ENCODE data around the gene RAB6B.

Gene RAB6B

DNA sequence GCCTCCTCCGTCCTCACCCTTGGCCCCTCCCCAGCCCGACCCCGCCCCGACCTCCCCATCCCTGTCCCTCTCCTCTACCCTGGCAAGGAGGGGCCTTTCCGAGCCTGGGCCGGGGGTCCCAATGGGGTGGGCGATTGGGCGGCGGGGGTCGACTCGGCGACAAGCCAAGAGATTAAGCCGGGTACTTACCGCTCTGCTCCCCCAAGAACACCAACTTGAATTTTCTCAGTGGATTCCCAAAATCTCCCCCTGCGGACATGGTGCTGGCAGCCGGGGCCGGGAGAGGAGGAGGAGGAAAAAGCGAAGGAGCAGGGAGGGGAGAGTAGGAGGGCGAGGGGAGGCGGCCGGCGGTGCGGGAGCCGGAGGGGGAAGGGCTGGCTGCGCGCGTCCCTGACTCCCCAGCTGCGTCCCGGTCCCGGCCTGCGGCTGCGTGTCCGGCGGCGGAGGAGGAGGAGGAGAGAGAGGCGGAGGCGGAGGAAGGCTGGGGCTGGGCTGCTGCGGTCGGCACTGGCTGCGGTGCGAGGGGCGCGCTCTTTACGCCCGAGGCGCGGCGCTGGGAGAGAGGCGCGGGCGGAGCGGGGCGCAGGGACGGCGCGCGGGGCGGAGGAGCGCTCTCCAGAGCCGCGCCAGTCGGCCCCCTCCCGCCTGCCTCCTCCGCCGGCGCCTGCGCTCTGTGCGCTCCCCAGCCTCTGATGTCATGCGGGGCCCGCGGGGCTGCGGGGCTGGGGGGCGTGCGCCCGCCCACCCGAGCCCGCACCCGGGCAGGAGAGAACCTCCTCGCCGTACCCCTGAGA, at the start of gene RAB6B:
TSS of gene RAB6B (minus strand) at position 675 of the 794 bp plus-strand sequence. CDS start at position 259, 416 bp downstream.
- peak; percentile 20 to 58 for DNase-seq

DNA sequence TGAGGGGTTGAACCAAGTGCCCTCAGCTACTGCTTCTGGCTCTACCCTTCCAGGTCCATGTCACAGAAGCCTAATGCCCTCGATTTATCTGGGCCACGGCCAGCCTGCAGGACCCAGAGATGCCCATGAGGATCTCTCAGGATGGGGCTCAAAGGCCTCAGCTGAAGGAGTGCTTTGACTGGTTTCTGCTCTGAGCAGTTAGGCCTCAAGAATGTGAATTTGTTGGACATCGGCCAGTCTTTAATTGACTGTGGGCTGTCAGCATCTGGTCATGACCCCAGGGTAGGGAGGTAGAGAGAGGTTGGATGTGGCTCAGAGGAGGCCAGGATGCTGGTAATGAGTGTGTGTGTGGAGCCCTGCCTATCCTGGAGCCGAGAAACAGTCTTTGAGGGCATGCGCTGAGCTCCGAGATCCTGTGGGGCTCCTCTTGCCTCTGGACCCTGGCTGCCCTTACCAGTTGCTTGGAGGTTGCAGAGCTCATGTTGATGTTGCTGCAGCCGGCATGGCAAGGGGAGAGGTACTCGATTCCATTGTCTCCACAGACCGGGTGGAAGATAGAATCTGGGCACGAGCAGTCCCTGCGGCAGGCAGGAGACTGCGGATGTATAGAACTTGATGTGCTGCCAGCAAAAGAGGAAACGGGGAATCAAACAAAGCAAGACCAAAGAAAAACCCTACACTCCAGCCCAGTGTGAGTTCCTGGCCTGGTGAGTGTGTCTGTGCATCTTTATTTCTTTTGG, 49.1 kb upstream of the RAB6B start:
- no peak for DNase-seq

DNA sequence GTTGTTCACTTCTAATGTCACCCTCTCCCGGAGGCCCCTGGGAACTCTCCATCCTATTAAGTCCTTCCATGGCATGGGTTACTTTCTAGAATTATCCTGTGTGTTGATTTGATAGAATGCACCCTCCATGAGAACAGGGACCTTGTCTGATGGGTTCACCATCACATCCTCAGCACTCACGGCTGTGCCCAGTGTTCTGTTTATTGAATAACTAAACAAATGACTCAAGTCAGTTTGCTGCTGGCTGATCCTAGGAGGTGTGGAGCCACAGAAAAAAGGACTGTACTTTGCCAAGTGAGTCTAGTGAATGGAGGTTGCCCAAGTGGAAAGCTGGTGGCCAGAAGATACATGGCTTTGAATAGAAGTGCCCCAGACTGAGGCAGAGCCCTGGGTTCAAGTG, 48.5 kb upstream of the RAB6B start:
- DNase-seq, result no peak

DNA sequence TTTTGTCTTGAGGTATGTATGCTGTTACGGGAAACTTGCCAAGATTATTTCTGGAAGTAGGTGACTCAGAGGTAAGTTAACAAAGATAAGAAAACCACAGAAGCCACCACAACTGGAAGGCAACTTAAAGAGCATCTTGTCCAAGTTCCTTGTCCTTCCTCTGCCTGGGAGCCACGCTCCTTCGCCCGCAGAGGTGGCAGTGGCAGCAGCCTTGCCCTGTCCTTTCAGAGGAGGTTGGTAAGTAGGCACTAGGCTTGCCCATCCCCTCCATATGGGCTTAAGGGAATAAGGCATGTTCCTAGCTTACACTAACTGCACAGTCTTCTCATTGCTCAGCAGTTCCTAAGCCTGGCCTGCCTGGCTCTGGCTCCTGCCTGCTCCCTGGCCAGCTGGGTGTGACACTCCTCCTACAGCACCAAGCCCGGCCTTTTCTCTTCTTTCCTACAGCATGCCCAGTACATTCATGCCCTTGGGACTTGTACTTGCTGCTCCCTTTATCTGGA, 48.0 kb upstream of the RAB6B start:
- DNase-seq, result no peak

DNA sequence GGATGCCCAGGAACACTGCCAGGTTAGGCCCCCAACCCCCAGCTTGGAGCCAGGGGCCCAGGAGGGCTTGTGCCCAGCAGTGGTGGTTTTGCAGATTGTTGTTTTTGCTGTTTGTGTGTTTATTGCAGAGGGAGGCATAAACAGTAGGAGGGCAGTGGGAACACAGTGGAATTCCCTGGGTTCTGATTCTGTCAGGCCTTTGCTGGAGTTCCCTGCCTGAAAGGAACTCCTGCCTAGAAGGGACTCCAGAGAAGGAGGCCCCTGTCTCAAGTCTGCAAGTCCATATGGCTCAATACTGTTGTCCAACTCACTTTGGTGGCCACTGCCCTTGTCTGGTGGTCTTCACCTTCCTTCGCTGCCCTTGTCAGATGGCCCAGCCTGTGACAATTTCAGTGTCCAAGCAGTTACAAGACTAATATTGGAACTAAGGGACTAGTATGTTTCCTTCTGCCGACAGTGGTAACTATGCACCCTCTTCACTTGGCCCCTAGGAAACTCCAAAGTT, 47.4 kb upstream of the RAB6B start:
- DNase-seq, result no peak

DNA sequence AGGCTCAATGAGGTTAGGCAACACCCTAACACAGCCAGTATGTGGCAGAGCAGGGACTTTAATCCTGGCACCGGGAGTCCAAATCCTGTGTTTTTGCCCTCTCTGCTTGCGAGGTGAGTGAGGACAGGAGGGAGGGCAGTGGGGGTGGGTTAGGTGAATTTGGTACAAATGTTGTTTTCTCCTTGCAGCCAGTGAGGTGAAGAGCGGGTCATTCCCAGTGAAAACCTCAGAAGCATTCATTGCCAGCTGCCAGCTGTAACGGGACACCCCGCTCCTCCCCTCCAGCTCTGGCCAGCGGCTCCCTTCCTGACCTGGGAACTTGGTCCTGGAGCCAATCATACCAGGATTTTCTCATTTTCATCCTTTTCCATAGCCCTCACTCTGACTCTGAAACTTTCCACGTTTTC, 45.7 kb upstream of the RAB6B start:
- DNase-seq, result no peak

DNA sequence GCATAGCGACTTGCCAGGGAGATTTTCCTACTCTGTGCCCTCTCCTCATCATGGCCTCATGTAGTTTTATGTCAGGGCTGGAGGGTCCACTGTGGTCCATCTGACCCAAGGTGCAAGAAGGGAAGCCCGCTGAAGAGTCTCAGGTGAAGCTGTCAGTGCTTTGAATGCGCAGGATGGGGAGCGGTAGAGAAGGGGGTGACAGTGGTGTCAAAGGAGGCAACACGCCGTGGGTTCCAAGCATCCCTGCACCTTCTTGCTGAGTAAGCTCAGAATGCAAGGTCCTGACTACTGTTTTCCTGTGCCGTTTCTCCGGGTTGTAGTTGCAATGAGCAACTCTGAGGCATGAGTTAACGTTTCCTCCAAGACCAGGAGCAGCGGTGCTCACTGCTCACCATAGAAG, 44.9 kb upstream of the RAB6B start:
- DNase-seq, result no peak

DNA sequence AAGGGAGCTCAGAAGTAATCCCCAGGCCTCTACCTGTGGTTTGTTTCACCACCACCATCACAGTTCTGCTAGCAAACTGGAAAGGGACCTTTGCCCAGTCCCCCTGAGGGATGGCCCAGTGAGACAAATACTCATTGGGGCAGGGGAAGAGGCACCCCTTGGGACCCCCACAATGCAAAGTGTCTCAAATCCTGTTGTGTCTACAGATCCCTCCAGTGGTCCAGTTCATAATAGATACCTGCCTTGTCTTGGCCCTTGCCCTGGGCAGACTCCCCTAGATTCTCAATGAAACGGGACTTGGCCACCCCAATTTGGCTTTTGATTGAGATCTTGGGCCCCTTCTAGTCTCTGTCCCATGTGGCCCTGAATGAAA, 43.8 kb upstream of the RAB6B start:
- no peak for DNase-seq

DNA sequence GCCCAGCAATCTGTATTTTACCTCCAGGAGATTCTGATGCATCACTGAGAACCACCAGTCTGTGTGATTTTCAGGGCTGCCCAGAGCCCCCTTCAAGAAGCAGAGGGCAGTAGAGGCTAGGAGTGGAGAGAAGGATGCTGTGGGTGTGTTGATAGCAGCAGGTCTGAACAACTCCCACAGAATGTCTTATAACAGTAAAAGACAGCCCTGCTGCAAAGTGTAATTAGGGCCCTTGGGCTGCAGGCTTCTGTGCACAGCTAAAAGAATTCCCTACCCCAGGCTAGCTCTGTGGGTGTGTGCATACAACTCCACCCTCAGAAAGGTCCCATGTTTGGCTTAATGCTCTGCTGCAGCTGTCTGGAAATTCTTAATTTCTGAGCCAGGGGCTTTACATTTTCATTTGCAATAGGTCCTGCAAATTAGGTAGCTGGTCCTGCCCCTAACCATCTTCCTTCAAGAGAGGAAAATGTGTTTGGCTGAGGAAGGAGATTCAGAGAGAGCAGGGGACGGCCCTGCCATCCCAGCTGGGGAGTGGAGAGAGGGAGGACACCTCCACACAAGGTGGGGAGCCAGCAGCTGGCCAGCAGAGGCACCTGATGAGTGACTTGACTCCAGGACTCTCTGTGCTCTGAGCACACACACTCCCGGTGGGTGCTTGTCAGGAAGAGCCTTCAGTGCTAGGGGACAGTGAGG, 43.2 kb upstream of the RAB6B start:
- no peak for DNase-seq

DNA sequence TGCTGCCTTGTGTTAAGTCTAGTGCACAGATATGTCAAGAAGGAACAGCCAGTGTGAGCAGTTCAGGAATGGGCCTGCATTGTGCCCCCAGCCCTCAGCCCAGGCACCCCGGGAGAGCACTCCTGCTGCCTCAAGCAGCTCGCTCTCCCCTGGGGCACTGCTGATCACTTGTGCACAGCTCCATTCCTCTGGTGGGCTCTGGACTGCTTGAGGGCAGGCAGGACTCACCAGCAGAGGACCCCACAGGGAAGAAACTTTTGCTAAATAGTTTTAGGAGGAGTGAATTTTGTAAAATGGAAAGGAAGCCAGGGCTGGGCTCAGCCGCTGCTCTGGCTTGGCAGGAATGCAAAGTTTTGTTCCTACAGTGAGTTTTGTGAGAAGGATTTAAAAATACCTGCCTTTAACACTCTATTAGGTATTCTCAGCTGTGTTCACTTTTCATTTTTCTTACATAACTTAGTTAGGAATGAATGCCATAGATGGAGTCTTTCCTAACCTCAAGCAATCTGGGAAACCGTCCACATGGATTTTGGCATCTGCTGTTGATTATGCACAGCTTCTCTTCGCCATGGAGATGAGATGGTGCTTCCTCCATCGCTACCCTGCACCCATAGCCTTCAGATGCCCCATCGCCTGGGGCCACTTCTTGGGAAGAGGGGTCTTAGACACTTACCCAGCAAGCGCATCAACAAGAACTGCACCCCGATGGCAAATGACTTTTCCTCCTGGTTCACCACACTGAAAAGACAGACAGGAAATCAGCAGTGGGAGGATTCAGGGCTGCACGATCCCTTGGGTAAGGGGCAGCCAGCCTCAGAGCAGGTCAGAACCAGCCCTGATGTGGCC, 42.3 kb upstream of the RAB6B start:
- DNase-seq, result no peak

DNA sequence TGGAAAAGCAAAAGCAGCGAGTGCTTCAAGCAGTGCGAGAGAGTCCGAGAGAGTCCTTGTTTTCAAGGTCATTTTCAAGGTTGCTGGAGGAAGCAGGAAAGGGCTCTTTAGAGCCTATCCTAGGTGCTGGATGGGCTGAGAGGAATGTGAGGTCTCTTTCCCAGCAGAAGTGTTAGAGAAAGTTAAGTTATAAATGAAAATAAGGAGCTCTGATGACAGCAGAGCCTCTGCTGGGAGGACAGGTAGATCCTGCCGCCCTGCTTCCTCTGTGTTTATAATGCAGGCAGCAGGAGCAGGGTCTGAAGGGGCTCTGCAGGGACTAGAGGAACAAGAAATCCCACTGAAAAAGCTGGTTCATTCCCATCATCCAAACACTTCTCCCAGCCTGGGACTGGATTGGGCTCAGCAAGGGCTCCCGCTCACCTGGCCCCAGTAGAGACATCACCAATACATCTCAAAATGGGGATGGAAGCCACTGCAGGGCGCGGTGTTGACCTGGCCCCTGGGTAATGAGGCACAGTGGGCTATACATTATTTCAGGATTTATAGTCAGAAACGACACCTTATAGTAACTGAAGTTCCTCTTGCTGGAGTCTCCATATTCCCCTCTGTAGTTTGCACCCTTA, 41.5 kb upstream of the RAB6B start:
- no peak for DNase-seq

DNA sequence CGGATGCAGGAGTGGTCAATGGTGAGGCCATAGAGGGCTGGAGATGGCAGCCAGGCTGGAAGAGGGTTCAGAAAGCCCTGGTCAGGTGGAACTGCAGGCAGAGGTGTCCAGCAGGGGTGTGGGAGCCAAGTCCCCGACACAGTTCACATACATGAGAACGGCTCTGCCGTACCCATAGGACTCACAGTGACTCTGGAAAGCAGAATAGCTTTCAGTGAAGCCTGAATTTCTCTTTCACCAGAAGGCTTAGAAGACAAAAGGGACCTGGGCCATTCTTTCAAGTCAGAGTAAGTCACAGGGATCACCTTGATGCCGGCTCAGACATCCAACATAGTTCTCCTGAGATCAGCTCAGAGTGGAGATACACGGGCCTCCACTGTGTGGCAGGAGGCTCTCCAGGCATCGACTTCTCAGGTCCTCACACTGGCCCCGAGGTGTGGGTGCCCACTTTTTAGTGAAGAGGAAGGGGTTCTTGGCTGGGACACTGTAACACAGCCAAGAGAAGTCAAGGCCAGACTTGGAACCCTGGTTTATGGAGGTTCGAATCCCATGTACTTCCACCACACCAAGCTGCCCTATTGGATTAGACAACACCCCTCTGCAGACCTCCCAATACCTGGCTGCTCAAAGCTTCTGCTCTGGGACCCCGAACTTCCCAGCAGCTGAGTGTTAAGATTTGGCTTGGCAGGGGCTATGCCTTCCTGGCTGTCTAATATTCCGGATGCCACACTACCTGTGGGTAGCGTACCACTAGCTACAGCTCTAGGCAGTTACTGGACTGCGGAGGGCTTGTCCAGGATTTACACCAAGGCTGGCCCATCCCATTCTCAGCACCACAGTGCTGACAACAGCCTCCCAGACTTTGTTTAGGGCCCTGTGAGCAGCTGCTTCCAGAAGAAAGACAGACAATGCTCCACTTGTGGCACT, 40.4 kb upstream of the RAB6B start:
- DNase-seq, result no peak

DNA sequence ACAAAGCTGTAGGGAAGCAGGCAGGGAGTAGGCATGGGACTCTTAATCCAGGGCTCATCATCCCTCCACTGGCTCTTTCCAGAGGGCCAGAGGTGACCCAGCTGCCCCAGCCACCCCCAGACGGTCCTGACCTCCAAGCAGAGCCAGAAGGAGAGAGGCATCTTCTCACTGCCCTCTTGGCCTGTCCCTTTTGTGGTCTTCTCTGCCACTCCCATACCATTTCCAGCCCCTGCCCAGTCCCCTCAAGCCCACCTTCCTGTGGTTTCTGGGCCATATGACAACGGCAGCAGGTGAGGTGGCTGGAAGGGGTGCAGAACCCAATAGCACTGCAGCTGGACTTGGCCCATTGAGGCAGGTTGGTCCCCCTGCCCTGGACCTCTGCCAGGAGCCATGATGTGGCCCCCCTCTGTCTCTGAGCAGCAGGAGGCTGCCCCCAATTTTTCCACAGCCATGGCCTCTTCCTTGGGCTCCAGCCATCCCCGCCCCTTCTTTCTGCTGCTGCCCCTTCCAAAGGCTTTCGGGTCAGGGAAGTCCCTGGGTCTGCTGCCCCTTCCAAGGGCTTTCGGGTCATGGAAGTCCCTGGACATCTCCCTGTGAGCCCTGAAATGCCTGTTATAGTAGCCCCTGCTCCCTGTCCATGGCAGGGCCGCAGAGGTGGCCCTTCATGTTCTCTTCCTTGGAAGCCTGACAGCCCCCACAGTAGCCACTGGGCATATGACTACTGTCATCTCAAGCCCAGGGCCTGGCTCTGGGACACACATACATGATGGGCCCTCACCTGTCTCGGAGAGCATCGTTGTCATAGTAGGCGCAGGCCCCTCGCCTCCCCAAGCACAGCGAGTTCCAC, 39.5 kb upstream of the RAB6B start:
- no peak for DNase-seq

DNA sequence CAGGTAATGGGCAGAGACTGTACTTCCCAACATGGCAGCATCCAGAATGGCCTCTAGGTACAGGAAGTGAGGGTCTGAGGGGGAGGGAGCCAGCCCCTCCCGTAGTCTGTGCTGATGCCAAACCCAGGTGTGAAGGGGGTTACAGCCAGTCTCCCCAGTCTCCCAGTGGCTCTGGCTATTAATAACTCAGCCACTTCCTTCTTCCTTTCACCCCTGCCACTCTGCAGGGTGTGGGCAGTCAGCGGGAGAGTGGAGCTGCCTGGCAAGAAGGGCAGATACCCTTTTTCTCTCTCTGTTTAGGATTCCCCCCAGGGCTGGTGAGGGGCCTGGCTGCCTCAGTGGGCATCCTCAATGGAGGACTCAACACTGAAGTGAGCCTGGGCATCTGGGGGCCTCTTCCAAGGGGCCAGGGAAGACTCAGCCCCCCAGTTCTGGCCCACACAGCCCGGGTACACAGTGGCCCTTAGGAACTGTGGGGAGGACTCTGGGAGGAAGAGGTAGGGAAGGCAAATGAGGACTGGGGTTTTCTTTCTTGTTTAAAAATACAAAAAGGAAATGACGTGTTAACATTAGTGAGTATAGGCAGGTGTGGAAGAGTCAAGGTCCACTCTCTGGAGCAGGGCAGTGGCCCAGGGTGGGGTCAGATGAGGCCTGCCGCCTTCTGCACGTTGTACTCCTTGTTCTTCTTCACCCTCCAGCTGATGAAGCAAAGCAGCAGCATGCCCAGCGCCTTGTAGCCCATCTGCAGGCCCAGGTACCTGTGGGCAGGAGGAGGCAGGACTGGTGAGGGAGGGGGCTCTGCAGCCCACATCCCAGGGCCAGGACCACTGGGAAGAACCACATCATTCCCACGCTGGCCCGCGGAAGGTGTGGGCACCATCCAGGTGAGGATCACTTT, 38.6 kb upstream of the RAB6B start:
- DNase-seq, result no peak

DNA sequence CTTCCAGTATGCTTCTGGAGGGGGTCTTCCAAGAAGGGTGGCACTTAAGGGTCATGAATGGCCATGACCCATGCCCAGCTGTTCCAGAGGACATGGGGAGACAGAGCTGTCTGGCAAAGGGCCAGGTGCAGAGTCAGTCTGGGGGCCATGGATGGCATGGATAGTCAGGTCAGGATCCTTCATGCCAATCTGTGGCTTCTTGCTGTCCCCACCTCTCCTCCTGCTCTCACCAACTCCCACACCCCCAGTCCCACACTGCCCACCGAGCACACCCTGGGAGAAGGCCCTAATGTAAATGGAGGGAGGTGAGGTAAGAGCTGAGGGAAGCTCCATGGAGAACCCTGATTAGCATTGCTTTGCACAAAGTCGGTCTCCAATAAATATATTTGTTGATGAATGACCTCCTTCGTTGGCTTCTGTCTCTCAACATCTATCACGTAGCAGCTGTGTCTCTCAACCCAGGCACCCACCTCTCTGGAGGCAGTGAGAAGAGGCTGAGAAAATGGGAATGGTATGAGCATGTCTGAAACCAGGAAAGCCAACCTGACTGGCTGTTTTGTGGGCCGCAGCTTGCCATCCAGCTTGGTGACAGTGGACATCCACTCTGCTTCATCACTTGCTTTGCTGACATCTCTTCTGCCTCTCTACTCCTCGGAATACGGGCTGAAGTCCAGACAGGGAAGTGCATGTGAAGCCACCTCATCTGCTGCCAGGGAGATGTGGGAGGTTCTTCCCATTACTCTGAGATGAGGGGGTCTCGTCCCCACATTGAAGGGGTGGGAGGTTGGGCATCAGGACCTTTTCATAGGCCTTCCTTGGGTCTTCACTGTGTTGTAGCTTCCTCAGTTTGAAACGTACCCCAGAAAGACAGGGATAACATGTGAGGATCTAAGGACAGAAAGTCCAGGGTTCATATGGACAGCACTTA, 37.7 kb upstream of the RAB6B start:
- DNase-seq, result no peak

DNA sequence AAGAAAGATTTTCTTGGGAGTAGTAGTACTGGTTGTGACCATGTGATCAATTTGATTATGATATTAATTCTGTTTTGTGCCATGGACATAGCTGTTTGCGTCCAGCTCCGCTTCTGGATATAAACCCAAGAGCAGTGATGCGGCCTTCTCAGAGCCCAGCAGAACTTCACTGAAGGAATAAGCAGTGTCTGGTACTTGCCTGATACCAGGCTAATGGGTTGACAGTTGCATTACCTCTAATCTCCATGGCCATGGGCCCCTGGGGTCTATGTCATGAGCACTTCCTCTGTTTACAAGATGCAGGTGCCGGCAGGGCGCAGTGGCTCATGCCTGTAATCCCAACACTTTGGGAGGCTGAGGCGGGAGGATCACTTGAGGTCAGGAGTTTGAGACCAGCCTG, 36.3 kb upstream of the RAB6B start:
- DNase-seq, result no peak

DNA sequence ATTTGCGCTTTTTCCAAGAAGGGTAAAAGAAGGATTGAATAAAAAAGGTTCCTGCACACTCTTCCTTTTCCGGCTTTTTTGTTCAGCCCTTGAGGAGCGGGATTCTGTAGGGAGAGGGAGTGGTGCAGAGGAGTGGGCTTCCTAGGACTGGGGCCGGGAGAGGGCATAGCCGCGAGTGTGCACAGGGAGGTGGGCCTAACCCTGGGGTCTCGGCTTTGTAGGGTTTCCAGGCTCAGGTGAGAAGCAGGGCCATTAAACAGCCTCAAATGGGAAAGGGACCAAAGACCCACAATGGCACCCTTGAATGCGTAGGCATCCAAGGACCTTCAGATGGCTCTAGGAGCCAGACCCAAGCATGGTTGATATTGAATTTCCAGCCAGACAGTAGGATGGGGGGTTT, 35.4 kb upstream of the RAB6B start:
- DNase-seq, result no peak
